Gastrocnemius medialis (tissue), 4 donors: ENCODE data around the gene FAM83D. TPM values are rescaled to one million over a fixed set of nuclear protein-coding genes. Genes with fewer than 3 reads are reported as not detected.

ENCODE experiments used
- ATAC-seq, 2 donors: fragments of 150-250 bp; one replicate each; pipeline ENCODE4 v1.9.1; 2016
- DNase-seq, 2 donors: peaks; one replicate each; pipeline ENCODE4 v3.0.0-alpha.2; 2019
- H3K27ac ChIP-seq, 4 donors: fragments of 200-600 bp; sonication (generic); 1 replicate in 1 of 4; 2 replicates in 3 of 4; pipeline ENCODE4 v1.5.1; 2016 to 2018; ENCODE audit warnings: mild to moderate bottlenecking in 2 of 4, moderate library complexity in 1 of 4
- H3K27me3 ChIP-seq, 3 donors: fragments of 200-600 bp; sonication (generic) in 2 of 3; 1 replicate in 1 of 3; 2 replicates in 2 of 3; pipeline versions ENCODE4 v1.5.1 to v1.6.0; 2016 to 2019; ENCODE audit warnings: mild to moderate bottlenecking in 1 of 3, moderate library complexity in 1 of 3
- H3K36me3 ChIP-seq, 2 donors: fragments of 200-600 bp; sonication (generic) in 1 of 2; one replicate each; pipeline ENCODE4 v1.5.1; 2017 to 2018
- H3K4me1 ChIP-seq, 2 donors: fragments of 200-600 bp; sonication (generic) in 1 of 2; one replicate each; pipeline ENCODE4 v1.5.1; 2016 to 2017; ENCODE audit warnings: mild to moderate bottlenecking in 2 of 2
- H3K4me3 ChIP-seq, 4 donors: fragments of 200-600 bp; sonication (generic) in 3 of 4; 1 replicate in 1 of 4; 2 replicates in 3 of 4; pipeline ENCODE4 v1.5.1; 2016 to 2019; ENCODE audit warnings: mild to moderate bottlenecking in 2 of 4
- H3K9me3 ChIP-seq, 3 donors: fragments of 200-600 bp; sonication (generic) in 2 of 3; 1 replicate in 1 of 3; 2 replicates in 2 of 3; pipeline ENCODE4 v1.5.1; 2016 to 2019
- POLR2A ChIP-seq, 2 donors: fragments of 450-650 bp; IDR thresholded peaks; one replicate each; pipeline ENCODE4 v1.6.1; 2017; ENCODE audit warnings: antibody characterized with exemption in 2 of 2, mild to moderate bottlenecking in 2 of 2, moderate library complexity in 2 of 2
- in situ Hi-C, 4 donors: fragments of 200-750 bp; cut with MboI; loops; one replicate each; pipeline versions ENCODE4 v1.15.0 to v1.8.0; 2017; ENCODE audit warnings: low sequenced_read_pairs in 4 of 4
- intact Hi-C: fragments of 100-400 bp; cut with DNase I; formaldehyde crosslinking; loops from one replicate; pipeline ENCODE4 v1.15.1; 2023; ENCODE audit warnings: low total_unique reads
- total RNA-seq, 4 donors: library from RNA; depleted of rRNA; stranded (reverse); fragments of >200 nt; gene quantifications; one replicate each; pipeline versions ENCODE4 v1.1.0 to v1.2.3, GENCODE V29; 2016
- TF ChIP-seq, protein P1 (sequence below), 5 experiments: fragments of 450-650 bp in 3 of 5; fragments of 200-600 bp in 2 of 5; sonication (generic) in 2 of 5; IDR thresholded peaks in 4 of 5; conservative IDR thresholded peaks in 1 of 5; 1 replicate in 4 of 5; 2 replicates in 1 of 5; pipeline ENCODE4 v1.5.1; 2016 to 2019; ENCODE audit warnings: antibody characterized with exemption in 5 of 5, mild to moderate bottlenecking in 3 of 5, moderate library complexity in 3 of 5

FAM83D gene
- total RNA-seq, 4 donors from 2014 or later = 0.40 TPM; not detected in 3

- in situ Hi-C loops (no loop called here), intact Hi-C loops (no loop called here)
- no peak for ATAC-seq
- no peak overlapping the region for H3K4me3 ChIP-seq
- no peaks in the 10 kb centered on the region for H3K4me1 ChIP-seq
- no peaks in the 10 kb centered on the region for H3K36me3 ChIP-seq
- peaks cover 0 to 4% (median 0%) of the 10 kb centered on the region in 3 donors for H3K27me3 ChIP-seq
- TF ChIP-seq POLR2A (IDR thresholded peaks at IDR 0.05) = no peak
- TF ChIP-seq, protein P1, sequence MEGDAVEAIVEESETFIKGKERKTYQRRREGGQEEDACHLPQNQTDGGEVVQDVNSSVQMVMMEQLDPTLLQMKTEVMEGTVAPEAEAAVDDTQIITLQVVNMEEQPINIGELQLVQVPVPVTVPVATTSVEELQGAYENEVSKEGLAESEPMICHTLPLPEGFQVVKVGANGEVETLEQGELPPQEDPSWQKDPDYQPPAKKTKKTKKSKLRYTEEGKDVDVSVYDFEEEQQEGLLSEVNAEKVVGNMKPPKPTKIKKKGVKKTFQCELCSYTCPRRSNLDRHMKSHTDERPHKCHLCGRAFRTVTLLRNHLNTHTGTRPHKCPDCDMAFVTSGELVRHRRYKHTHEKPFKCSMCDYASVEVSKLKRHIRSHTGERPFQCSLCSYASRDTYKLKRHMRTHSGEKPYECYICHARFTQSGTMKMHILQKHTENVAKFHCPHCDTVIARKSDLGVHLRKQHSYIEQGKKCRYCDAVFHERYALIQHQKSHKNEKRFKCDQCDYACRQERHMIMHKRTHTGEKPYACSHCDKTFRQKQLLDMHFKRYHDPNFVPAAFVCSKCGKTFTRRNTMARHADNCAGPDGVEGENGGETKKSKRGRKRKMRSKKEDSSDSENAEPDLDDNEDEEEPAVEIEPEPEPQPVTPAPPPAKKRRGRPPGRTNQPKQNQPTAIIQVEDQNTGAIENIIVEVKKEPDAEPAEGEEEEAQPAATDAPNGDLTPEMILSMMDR (IDR thresholded peaks at IDR 0.05 in 4 of 5, conservative IDR thresholded peaks at IDR 0.05 in 1 of 5) = no peak
- peaks cover 0 to 8% (median 0%) of the 10 kb centered on the region in 3 donors for H3K9me3 ChIP-seq
- H3K27ac ChIP-seq = no peak overlapping the region
- DNase-seq = no peak
Observed at GRCh38 chr20:38900606-38901005, 25.6 kb upstream of the FAM83D start.

GRCh38 chr20:38902601-38903000 is 23.6 kb upstream of the FAM83D start:
- in situ Hi-C loops = no loop called here
- H3K27me3 ChIP-seq = peaks cover 0 to 3% (median 0%) of the 10 kb centered on the region in 3 donors
- ATAC-seq = no peak

DNA sequence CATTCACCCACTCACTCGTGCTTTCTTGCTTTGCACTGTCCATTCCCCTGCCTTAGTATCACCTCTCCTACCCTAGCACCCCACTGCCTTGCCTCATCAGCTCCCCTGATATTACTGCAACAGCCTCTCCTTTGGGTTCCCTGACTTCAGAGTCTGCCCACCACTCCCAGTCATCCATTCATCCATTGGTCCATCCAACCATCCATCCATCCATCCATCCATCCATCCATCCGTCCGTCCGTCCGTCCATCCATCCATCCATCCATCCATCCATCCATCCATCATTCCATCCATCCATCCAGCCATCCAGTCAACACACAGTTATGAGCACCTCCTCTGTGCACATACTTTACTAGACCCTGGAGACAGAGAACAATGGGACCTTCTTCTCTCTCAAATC is 22.9 kb upstream of the FAM83D start:
- in situ Hi-C loops = no loop called here

More at GRCh38 chr20:38902601-38903000, 23.6 kb upstream of the FAM83D start:
- no peak for TF ChIP-seq POLR2A (IDR thresholded peaks at IDR 0.05)
- TF ChIP-seq, protein P1 (IDR thresholded peaks at IDR 0.05 in 4 of 5, conservative IDR thresholded peaks at IDR 0.05 in 1 of 5) = no peak
- Histone ChIP-seq H3K4me1 (no peaks in the 10 kb centered on the region), H3K9me3 (peaks cover 0 to 8% (median 0%) of the 10 kb centered on the region in 3 donors), H3K36me3 (no peaks in the 10 kb centered on the region), H3K4me3 (no peak overlapping the region), H3K27ac (no peak overlapping the region)
- no peak for DNase-seq
- intact Hi-C loops = no loop called here

DNA sequence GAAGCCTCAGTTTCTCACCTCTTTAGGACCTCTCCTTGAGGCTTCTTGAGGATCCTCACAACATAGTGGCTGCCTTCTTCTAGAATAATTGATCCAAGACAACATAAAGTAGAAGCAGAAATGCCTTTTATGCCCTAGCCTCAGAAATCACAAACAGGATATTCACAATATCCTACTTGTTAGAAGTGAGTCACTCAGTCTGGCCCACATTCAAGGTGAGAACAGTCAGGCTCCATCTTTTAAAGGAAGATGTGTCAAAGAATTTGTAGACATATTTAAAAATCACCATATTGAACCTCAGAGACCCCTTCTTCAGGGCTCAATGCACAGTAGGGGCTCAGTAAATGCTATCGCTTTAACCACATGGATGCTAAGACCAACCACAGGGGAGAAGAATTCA is 20.8 kb upstream of the FAM83D start:
- Histone ChIP-seq H3K36me3 (no peaks in the 10 kb centered on the region), H3K27me3 (no peaks in the 10 kb centered on the region), H3K4me1 (no peaks in the 10 kb centered on the region), H3K9me3 (peaks cover 0 to 8% (median 0%) of the 10 kb centered on the region in 3 donors), H3K27ac (no peak overlapping the region), H3K4me3 (no peak overlapping the region)
- in situ Hi-C loops (no loop called here), intact Hi-C loops (no loop called here)
- ATAC-seq (no peak), DNase-seq (no peak)
- no peak for TF ChIP-seq POLR2A (IDR thresholded peaks at IDR 0.05)
- TF ChIP-seq, protein P1 (IDR thresholded peaks at IDR 0.05 in 4 of 5, conservative IDR thresholded peaks at IDR 0.05 in 1 of 5) = no peak

More for the DNA sequence above, 22.9 kb upstream of the FAM83D start:
- Histone ChIP-seq H3K27ac (no peak overlapping the region), H3K36me3 (no peaks in the 10 kb centered on the region), H3K9me3 (peaks cover 0 to 8% (median 0%) of the 10 kb centered on the region in 3 donors), H3K4me1 (no peaks in the 10 kb centered on the region), H3K4me3 (no peak overlapping the region), H3K27me3 (no peaks in the 10 kb centered on the region)
- ATAC-seq (no peak), DNase-seq (no peak)
- intact Hi-C loops = no loop called here
- TF ChIP-seq POLR2A (IDR thresholded peaks at IDR 0.05) = no peak
- TF ChIP-seq, protein P1 (IDR thresholded peaks at IDR 0.05 in 4 of 5, conservative IDR thresholded peaks at IDR 0.05 in 1 of 5) = no peak
